ENCODE data around the gene CD300LF.

CD300LF gene

DNA sequence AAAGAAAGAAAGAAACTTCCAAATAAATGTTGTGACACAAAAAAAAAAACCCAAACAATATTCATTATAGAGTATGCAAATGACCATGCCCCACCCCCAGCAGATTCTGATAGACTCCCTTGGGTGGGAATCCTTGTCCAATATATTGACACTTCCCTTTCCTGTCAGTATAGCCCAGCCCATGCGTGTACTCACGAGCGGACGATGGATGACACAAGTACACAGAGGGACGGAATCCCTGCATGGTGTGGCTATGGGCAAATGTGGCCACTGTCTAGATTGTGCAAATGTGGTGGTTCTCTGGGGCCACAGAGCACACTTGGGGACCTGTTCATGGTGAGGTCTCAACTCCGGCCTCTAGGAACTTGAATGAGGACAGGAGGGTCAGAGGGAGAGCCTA, 27.4 kb upstream of the CD300LF start:
- DNase-seq = no peak
- H3K4me3 ChIP-seq (ENCODE audit: insufficient read depth, low read depth, low read length, poor library complexity, severe bottlenecking) = no peak overlapping the region
- no peaks in the 10 kb centered on the region for H3K36me3 ChIP-seq (ENCODE audit: control insufficient read depth, insufficient read depth, low read length)
- peaks cover 78% of the 10 kb centered on the region for H3K4me1 ChIP-seq (ENCODE audit: control insufficient read depth, insufficient read depth, low read length, poor library complexity, severe bottlenecking)
- no peaks in the 10 kb centered on the region for H3K27me3 ChIP-seq (replicated peaks; ENCODE audit: control insufficient read depth, insufficient read depth, low read length, poor library complexity, severe bottlenecking)
- peak overlapping the region; percentile 35 for H3K27ac ChIP-seq (ENCODE audit: insufficient read depth, low read length, poor library complexity, severe bottlenecking)
- no peaks in the 10 kb centered on the region for H3K9me3 ChIP-seq (ENCODE audit: control insufficient read depth, low read length)

DNA sequence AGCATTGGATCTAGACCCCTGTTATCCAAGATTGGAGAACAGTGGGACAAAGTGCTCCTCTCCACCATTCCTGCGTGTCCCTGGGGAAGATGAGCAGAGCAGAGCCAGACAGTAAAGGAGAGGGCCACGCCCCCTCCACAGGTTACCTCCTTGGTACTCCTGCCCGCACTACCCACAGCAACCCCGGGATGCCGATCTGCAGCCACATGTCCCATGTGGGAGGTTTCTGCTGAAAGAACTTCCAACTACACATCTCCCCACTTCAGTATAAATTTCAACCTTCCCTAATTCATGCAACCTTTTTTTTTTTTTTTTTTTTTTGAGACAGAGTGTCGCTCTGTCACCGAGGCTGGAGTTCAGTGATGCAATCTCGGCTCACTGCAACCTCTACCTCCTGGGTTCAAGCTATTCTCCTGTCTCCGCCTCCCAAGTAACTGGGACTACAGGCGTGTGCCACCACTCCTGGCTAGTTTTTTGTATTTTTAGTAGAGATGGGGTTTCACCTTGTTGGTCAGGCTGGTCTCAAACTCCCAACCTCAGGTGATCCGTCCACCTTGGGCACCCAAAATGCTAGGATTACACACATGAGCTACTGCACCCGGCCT, 26.6 kb upstream of the CD300LF start:
- H3K4me3 ChIP-seq (ENCODE audit: insufficient read depth, low read depth, low read length, poor library complexity, severe bottlenecking) = peak overlapping the region; percentile 74
- no peak for DNase-seq
- H3K36me3 ChIP-seq (ENCODE audit: control insufficient read depth, insufficient read depth, low read length) = no peaks in the 10 kb centered on the region
- H3K9me3 ChIP-seq (ENCODE audit: control insufficient read depth, low read length) = no peaks in the 10 kb centered on the region
- no peaks in the 10 kb centered on the region for H3K27me3 ChIP-seq (replicated peaks; ENCODE audit: control insufficient read depth, insufficient read depth, low read length, poor library complexity, severe bottlenecking)
- peaks cover 69% of the 10 kb centered on the region for H3K4me1 ChIP-seq (ENCODE audit: control insufficient read depth, insufficient read depth, low read length, poor library complexity, severe bottlenecking)
- peak overlapping the region; percentile 75 for H3K27ac ChIP-seq (ENCODE audit: insufficient read depth, low read length, poor library complexity, severe bottlenecking)

DNA sequence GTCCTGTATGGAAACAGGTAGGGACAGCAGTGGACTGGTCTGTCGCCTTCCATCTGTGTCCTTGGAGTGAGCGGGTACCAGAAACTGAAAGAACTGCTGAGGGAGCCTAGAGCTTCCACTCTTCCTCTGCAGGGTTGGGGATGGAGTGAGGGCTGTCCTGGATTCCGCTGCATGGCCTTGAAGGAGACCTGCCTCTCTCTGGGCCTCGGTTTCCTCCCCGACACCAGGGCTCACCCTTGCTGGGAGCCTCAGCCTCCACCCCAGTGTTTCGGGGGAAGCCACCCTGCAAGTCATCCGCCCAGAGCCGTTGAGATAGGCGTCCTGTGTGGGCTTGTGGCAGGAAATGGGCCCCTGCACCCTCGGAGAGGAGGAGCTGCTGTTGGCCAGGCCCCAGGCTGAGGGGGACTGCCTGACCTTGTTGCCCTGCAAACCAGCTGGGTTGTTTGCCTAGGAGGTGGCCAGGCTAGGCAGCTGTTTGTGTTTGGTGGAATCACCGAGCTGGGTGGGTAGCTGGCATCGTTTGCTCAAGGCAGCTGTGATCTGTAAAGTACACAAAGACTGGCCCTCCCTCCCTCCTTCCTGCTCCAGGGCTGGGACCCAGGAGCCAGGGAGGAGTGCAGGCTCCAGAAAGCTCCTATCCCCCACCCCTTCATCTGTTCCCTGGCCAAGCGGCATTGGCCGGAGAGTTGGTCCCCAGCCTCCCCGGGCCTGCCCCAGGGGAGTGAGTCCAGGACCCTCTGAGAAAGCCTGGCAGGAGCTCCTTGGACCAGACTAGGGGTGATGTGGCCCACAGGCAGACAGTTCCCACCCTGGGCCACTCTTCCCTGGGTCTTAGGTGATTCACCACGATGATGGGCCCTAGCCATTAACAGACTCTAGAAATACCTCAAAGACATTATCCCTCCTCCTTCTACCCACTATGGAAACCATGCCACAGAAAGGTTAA, 25.6 kb upstream of the CD300LF start:
- Histone ChIP-seq H3K36me3 (ENCODE audit: control insufficient read depth, insufficient read depth, low read length) (no peaks in the 10 kb centered on the region), H3K27me3 (replicated peaks; ENCODE audit: control insufficient read depth, insufficient read depth, low read length, poor library complexity, severe bottlenecking) (no peaks in the 10 kb centered on the region), H3K27ac (ENCODE audit: insufficient read depth, low read length, poor library complexity, severe bottlenecking) (peak overlapping the region; percentile 75), H3K9me3 (ENCODE audit: control insufficient read depth, low read length) (no peaks in the 10 kb centered on the region), H3K4me3 (ENCODE audit: insufficient read depth, low read depth, low read length, poor library complexity, severe bottlenecking) (peak overlapping the region; percentile 74), H3K4me1 (ENCODE audit: control insufficient read depth, insufficient read depth, low read length, poor library complexity, severe bottlenecking) (peaks cover 59% of the 10 kb centered on the region)
- DNase-seq = peak; percentile 60 to 67 (median 65)

DNA sequence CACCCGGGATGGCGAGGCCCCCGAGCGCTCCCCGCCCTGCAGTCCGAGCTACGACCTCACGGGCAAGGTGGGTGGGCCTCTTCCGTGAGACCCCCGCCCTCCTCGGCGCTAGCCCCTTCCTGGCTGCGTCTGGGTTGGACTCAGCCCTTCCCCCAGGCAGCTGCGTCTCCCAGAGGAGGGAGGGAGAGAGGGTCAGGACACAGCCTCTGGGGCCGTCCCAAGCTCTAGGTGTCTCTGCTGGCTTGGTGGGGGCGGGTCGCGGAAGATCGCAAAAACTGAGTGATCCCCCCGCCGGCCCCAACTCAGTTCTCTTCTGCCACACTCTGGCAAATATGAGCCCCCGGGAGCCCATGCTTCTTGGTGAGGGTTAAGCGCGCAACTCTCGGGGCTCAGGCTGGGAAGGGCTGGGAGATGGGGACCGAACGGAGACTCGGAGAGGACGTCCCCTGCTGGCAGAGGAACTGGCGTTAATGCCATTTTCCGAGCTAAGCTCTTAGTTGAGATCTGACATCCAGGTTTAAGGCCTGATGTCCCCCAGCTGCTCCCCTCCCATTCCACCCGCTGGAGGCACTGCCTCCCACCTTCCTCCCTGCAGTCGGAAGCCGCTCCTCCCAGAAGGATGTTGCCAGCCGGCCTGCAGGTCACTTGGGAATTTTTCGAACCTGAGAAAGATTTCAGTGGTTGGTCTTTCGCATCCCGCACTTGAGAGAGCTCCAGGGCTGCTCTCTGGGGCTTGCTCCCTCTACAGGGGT, 24.8 kb upstream of the CD300LF start:
- peaks cover 52% of the 10 kb centered on the region for H3K4me1 ChIP-seq (ENCODE audit: control insufficient read depth, insufficient read depth, low read length, poor library complexity, severe bottlenecking)
- no peaks in the 10 kb centered on the region for H3K9me3 ChIP-seq (ENCODE audit: control insufficient read depth, low read length)
- no peaks in the 10 kb centered on the region for H3K36me3 ChIP-seq (ENCODE audit: control insufficient read depth, insufficient read depth, low read length)
- no peak for DNase-seq
- H3K27me3 ChIP-seq (replicated peaks; ENCODE audit: control insufficient read depth, insufficient read depth, low read length, poor library complexity, severe bottlenecking) = no peaks in the 10 kb centered on the region
- peak overlapping the region; percentile 74 for H3K4me3 ChIP-seq (ENCODE audit: insufficient read depth, low read depth, low read length, poor library complexity, severe bottlenecking)
- H3K27ac ChIP-seq (ENCODE audit: insufficient read depth, low read length, poor library complexity, severe bottlenecking) = peak overlapping the region; percentile 75

DNA sequence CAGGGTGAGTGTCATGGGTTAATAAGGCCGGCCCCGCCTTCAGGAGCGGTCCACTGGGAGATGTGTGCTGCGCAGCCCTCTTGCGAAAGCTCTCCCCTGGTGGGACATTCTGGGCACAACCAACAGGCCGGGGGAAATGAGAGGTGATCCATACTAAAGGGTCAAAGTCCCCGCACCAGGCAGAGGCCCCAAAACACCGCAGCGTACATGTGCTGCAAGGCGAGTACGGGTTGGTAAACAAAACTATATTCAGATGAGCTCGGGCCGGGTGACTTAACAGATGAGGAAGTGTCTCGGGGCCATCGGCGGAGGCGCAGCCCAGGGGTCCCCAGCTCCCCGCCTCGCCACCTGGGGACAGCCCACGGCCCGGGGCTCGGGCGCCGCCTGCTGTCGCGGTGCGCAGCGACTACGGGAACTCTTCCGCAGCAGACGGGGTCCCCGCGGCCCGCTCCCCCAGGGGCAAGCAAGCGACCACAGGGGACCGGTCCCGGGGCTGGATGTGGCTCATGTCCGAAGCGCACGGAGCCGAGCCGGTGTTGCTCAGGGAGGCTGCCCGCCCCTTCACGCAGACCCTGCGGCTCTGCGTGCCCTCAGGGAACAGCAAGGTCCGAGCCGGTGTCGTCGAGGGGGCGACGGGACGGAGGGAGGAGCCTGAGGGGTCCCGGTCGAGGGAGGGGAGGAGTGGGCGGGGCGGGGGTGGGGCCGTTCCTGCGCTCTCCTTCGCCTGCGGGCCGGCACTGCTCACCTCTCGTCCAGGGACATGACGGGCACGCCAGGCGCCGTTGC, 24.0 kb upstream of the CD300LF start, which contains the start of gene RAB37:
RAB37 (plus strand) TSS at position 744 of the 786 bp plus-strand sequence; CDS start at position 761, 17 bp downstream.
- H3K4me1 ChIP-seq (ENCODE audit: control insufficient read depth, insufficient read depth, low read length, poor library complexity, severe bottlenecking) = peaks cover 46% of the 10 kb centered on the region
- H3K9me3 ChIP-seq (ENCODE audit: control insufficient read depth, low read length) = no peaks in the 10 kb centered on the region
- H3K27me3 ChIP-seq (replicated peaks; ENCODE audit: control insufficient read depth, insufficient read depth, low read length, poor library complexity, severe bottlenecking) = no peaks in the 10 kb centered on the region
- H3K27ac ChIP-seq (ENCODE audit: insufficient read depth, low read length, poor library complexity, severe bottlenecking) = peak within 1 kb of the TSS; percentile 75
- H3K36me3 ChIP-seq (ENCODE audit: control insufficient read depth, insufficient read depth, low read length) = no peaks in the 10 kb centered on the region
- H3K4me3 ChIP-seq (ENCODE audit: insufficient read depth, low read depth, low read length, poor library complexity, severe bottlenecking) = peak within 1 kb of the TSS; percentile 74
- DNase-seq = peak in 1 of 3 donors; percentile 31

DNA sequence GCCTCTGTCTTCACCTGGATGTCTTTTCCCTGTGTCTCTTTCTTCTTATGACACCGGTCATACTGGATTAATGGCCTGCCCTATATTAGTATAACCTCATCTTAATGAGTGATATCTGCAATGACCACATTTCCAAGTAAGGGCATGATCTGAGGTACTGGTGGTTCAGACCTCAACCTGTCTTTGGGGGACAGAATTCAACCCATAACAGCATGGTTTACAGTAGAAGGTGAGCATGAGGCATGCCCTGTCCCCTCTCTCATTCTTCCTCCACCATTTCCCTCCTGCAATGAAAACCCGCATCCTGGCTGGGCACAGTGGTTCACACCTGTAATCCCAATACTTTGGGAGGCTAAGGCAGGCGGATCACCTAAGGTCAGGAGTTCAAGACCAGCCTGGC, 21.5 kb upstream of the CD300LF start:
- Histone ChIP-seq H3K4me3 (ENCODE audit: insufficient read depth, low read depth, low read length, poor library complexity, severe bottlenecking) (no peak overlapping the region), H3K9me3 (ENCODE audit: control insufficient read depth, low read length) (no peaks in the 10 kb centered on the region), H3K27ac (ENCODE audit: insufficient read depth, low read length, poor library complexity, severe bottlenecking) (no peak overlapping the region), H3K36me3 (ENCODE audit: control insufficient read depth, insufficient read depth, low read length) (no peaks in the 10 kb centered on the region), H3K27me3 (replicated peaks; ENCODE audit: control insufficient read depth, insufficient read depth, low read length, poor library complexity, severe bottlenecking) (no peaks in the 10 kb centered on the region), H3K4me1 (ENCODE audit: control insufficient read depth, insufficient read depth, low read length, poor library complexity, severe bottlenecking) (peaks cover 41% of the 10 kb centered on the region)
- DNase-seq = no peak

DNA sequence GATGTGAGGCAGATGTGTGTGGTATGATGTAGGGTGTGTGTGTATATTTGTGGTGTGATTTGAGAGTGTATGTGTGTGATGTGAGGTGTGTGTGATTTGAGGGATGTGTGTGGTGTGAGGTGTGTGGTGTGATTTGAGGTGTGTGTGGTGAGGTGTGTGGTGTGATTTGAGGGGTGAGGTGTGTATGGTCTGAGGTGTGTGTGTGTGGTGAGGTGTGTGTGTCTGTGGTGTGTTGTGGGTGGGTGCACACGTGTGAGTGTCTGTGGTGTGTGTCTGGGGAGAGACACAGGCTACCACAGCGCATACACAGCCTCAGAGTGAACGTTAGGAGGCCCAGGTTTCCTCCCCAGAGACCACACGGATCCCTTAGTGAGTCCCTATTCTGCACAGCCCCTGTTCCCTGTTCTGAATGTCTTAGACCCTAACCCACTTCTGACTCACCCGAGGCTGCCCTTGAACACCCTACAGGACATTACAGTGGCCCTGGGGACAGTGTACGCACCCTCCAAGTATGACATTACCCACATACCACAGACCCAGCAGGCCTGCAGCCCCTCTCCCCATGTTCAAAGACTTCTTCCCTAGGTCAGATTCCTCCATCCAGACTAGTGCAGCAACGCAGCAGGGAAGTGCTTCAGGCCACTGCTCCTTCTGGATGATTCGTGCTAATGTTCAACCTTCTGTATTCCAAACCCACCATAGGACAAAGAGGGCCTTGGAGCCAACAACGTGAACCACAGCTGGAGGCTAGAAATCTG, 20.8 kb upstream of the CD300LF start:
- DNase-seq = no peak
- H3K27ac ChIP-seq (ENCODE audit: insufficient read depth, low read length, poor library complexity, severe bottlenecking) = no peak overlapping the region
- H3K36me3 ChIP-seq (ENCODE audit: control insufficient read depth, insufficient read depth, low read length) = no peaks in the 10 kb centered on the region
- no peaks in the 10 kb centered on the region for H3K27me3 ChIP-seq (replicated peaks; ENCODE audit: control insufficient read depth, insufficient read depth, low read length, poor library complexity, severe bottlenecking)
- H3K9me3 ChIP-seq (ENCODE audit: control insufficient read depth, low read length) = no peaks in the 10 kb centered on the region
- H3K4me3 ChIP-seq (ENCODE audit: insufficient read depth, low read depth, low read length, poor library complexity, severe bottlenecking) = no peak overlapping the region
- H3K4me1 ChIP-seq (ENCODE audit: control insufficient read depth, insufficient read depth, low read length, poor library complexity, severe bottlenecking) = peaks cover 34% of the 10 kb centered on the region

DNA sequence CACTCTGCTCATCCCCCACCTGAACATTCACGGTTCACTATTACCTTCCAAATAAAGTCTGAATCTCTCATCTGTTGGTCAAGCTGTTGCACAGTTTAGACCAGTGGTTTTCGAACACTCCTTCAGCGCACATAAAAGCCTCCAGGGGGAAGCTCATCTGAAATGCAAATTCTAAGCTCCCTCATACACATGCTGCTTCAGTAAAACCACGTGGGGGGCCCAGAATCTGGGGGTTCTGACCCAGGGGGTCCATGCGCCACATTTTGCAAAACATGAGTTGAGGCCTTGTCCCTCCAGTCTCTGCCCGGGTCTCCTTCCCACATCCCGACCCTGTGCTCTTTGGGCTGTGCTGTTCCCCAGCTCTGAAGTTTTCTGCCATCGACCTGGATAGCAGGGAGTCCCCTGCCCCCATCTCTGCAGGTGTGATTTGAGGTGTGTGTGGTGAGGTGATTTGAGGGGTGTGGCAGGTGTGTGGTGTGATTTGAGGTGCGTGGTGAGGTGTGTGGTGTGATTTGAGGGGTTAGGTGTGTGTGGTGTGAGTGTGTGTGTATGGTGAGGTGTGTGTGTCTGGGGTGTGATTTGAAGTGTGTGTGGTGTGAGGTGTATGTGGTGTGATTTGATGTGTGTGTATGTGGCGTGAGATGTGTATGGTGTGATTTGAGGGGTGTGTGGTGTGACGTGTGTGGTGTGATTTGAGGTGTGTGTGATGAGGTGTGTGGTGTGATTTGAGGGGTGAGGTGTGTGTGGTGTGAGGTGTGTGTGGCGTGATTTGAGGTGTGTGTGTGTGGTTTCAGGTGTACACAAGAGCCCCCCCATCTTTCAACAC, 19.5 kb upstream of the CD300LF start:
- peaks cover 24% of the 10 kb centered on the region for H3K4me1 ChIP-seq (ENCODE audit: control insufficient read depth, insufficient read depth, low read length, poor library complexity, severe bottlenecking)
- no peak for DNase-seq
- no peaks in the 10 kb centered on the region for H3K9me3 ChIP-seq (ENCODE audit: control insufficient read depth, low read length)

More for the DNA sequence above, 19.5 kb upstream of the CD300LF start:
- Histone ChIP-seq H3K4me3 (ENCODE audit: insufficient read depth, low read depth, low read length, poor library complexity, severe bottlenecking) (no peak overlapping the region), H3K27ac (ENCODE audit: insufficient read depth, low read length, poor library complexity, severe bottlenecking) (no peak overlapping the region), H3K36me3 (ENCODE audit: control insufficient read depth, insufficient read depth, low read length) (no peaks in the 10 kb centered on the region), H3K27me3 (replicated peaks; ENCODE audit: control insufficient read depth, insufficient read depth, low read length, poor library complexity, severe bottlenecking) (no peaks in the 10 kb centered on the region)
